ENCODE measurements around the gene PCBP3. TPM values are rescaled to one million over a fixed set of nuclear protein-coding genes. Genes with fewer than 3 reads are reported as not detected.

The PCBP3 gene
- total RNA-seq, 2 donors from 2014 or later, result 2.3 to 2.5 TPM

DNA sequence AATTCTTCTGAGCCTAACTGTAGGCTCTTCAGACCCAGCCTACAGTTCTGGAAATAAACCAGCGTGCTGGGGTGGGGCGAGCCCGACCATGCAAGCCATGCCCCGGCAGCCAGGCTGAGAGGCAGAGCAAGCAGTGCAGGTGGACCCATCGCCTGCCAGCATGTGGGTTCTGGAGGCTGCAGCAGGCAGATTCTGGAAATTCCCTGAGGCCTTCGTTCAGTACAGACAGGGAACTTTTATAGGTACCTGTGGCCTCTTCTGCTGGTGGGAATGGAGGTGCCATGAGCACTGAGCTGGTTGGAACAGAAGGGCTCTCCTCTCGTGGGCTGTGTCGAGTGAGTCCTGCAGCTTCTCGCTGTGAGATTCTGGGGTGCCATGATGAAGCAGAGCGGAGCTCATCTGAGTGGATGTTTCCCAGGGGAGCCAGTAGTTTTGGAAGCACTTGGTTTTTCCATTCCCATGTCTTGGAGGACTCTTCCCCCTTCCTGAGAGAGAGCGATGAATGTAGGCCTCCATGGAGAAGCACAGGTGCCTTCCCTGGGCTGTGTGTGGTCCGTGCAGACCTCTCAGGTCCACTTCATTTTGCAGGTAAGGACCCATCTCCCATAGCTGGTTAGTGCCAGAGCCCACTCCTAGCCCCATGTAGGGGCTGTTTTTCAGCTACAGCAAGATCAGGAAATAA, 94.1 kb downstream of the PCBP3 start:
- intact Hi-C loops (cut with DNase I, micrococcal nuclease), result no loop called here
- DNase-seq (no peak), ATAC-seq (no peak)

- intact Hi-C loops (cut with DNase I, micrococcal nuclease), result no loop called here
- DNase-seq, result no peak
Observed at GRCh38 chr21:45739218-45740087, 95.9 kb downstream of the PCBP3 start.

GRCh38 chr21:45740088-45740440, 96.5 kb downstream of the PCBP3 start:
- no peak for ATAC-seq
- no peak for DNase-seq
- intact Hi-C loops (cut with DNase I, micrococcal nuclease), result no loop called here

More at GRCh38 chr21:45739218-45740087, 95.9 kb downstream of the PCBP3 start:
- ATAC-seq, result no peak

GRCh38 chr21:45740491-45741357, 97.2 kb downstream of the PCBP3 start:
- DNase-seq (no peak), ATAC-seq (no peak)
- intact Hi-C loops (cut with DNase I, micrococcal nuclease), result no loop called here

- ATAC-seq (no peak), DNase-seq (no peak)
- intact Hi-C loops (cut with DNase I, micrococcal nuclease), result no loop called here
Observed at GRCh38 chr21:45741691-45742090, 98.2 kb downstream of the PCBP3 start.

DNA sequence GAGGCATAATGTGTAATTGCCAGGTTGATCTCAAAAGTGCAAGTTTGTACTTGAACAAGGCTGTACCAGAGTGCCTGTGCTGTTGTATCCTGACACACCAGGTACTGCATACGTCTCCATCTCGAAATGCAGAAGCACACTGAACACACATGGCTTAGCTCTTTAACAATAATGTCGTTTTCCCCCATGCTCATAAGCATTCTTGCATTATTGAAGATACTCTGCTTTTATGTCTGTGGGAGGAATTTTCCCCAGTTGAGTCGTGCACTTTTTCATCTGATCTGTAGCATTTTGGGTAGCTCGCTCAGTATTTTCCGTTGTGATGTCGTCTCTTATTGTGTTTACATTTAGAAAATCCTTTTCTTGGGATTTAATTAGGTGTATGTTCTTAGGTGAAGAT, 98.7 kb downstream of the PCBP3 start:
- DNase-seq (no peak), ATAC-seq (no peak)
- intact Hi-C loops (cut with DNase I, micrococcal nuclease), result no loop called here

DNA sequence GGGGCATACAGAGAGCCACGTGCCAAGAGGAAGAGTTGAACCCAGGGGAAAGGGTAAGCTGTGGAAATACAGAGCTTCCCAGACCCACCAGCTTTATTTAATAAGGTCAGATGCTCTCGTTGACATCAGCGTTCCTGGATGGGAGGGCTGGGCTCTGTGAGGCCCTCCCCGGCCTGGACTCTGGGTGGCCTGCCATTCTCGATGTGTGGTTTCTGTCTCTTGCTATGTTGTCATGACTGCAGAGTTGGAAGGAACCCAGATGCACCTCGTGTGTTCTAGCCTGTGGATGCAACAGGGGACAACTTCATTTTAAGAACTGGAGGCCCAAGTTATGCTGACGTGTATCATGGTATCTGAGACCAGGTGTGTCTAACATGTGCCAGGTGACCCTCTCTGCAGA, 101.7 kb downstream of the PCBP3 start:
- ATAC-seq (no peak), DNase-seq (no peak)
- intact Hi-C loops (cut with DNase I, micrococcal nuclease), result no loop called here

DNA sequence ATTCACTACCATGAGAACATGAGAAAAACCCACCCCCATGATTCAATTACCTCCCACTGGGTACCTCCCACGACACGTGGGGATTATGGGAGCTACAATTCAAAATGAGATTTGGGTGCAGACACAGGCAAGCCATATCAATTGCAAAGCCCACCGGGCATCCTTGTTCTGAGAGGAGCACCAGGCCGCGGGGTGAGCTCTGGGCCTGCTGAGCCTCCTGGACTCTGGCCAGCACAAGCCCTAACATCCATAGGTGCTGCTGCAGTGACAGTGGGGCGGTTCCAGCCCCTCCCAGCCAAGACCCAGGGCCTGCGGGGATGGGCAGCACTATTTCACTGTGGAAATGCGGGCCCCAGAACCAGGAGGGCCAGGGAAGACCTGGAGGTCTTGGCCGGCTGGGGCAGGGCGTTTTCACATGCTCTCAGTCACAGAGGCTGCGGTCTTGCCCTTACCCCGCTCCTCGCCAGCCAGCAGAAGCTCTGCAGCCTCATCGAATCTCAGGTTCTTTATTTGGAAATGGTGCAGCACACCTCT, 103.8 kb downstream of the PCBP3 start:
- ATAC-seq (no peak), DNase-seq (no peak)
- intact Hi-C loops (cut with DNase I, micrococcal nuclease), result no loop called here

DNA sequence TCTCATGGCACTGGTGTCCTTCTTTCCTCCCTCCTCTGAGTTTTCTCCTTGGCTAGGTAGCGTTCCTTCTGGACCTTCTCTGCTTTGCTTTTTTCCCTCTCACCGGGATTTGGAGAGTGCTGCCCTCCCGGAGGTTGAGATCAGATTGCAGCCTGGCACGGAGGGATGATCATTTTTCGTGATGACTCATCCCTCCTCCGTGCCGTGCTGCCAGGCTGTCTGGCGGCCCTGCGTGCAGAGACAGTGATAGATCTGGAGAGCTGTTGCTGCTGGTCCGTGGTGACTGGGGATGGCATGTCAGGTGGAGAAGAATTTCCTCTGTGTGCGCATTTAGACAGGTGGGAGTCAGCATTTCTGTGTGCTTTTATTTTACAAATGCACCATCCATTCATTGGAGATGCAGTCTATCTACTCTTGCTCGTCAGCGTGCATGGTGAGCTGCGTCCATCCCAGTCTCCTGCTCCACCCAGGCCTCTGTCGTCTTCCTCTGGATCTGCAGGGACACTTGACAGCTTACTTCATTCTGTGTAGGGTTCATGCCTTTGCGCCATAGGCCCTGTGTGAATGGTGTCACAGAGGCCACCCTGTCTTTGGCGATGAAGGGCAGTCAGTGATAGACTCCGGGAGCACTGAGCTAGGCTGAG, 104.4 kb downstream of the PCBP3 start:
- no peak for ATAC-seq
- intact Hi-C loops (cut with DNase I, micrococcal nuclease), result no loop called here
- DNase-seq, result no peak

DNA sequence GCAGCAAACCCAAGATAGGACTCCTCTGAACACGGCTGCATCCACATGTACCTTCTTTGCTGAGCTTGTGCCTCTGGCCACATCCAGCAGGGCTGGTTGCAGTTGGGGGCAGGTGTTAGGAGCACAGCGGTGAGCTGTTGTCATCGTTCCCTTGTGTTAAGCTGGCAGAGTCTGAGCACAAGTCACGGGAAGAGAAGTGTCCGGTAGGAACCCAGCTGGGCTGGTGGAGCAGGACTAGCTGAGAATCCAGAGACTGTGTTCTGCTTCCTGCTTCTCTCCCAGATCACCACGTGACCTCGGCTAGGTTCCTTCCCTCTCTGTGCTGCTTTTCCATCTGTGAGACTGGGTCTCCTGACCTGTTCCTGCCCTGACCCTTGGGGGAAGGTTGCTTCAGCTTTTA, 105.1 kb downstream of the PCBP3 start:
- DNase-seq (no peak), ATAC-seq (no peak)
- intact Hi-C loops (cut with DNase I, micrococcal nuclease), result no loop called here

DNA sequence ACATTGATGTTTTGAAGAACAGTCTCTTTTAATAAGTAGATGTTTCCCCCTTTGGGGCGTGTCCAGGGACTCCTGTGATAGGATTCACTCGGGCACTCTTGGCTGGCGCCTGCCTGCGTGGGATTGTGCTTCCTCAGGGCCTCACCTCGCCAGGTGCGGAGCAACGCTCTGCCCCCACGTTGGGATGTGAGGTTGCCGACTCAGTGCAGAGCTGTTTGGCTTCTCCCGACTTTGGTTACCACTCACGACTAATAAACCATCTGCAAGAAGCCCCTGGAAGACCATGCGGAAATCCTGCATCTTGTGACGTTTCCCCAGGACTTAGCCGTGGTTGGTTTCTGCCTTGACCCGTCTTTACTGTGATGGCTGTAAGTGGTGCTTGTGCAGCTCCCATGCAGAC, 106.4 kb downstream of the PCBP3 start:
- no peak for ATAC-seq
- DNase-seq, result no peak
- intact Hi-C loops (cut with DNase I, micrococcal nuclease), result no loop called here

- intact Hi-C loops (cut with DNase I, micrococcal nuclease), result no loop called here
- no peak for ATAC-seq
- no peak for DNase-seq
Observed at GRCh38 chr21:45750936-45751335, 107.4 kb downstream of the PCBP3 start.

DNA sequence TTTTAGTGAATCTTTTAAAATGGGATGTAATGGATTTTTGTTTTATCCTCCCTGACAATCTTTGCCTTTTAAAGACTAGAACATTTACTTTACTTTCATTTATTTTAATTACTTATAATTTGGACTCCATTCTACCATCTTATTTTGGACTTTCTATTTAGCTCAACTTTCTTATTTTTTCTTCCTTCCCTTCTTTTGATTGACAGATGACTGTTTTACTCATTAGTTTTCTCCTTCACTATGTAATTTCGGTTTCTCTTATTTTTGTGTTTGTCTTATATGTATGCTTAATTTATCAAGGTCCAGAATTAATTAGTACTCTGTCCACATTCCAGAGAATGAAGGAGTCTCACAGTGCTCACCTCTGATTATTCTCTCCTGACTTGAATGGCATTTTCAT, 109.9 kb downstream of the PCBP3 start:
- ATAC-seq (no peak), DNase-seq (no peak)
- intact Hi-C loops (cut with DNase I, micrococcal nuclease), result no loop called here

GRCh38 chr21:45756029-45756428, 112.5 kb downstream of the PCBP3 start:
- intact Hi-C loops (cut with DNase I, micrococcal nuclease), result no loop called here
- DNase-seq (no peak), ATAC-seq (no peak)

GRCh38 chr21:45756669-45757068, 113.1 kb downstream of the PCBP3 start:
- ATAC-seq (no peak), DNase-seq (no peak)
- intact Hi-C loops (cut with DNase I, micrococcal nuclease), result no loop called here

DNA sequence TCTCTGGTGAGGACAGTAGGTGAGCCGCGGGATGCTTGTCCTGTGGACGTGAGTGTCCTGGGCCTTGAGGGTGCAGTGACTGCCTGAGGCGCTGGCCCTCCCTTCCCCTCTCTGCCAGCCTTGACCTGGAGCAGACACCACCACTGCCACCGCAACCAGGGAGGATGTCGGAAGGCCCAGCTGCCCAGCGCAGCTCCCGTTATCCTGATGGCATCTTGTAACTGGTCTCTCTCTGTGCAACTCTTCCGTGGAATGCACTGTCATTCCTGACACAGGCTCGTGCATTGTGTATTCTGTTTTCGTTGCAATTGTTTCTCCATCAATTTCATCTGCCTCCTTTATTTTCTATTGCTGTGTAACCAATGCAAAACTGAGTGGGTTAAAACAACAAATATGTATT, 118.2 kb downstream of the PCBP3 start:
- ATAC-seq (no peak), DNase-seq (no peak)
- intact Hi-C loops (cut with DNase I, micrococcal nuclease), result no loop called here

DNA sequence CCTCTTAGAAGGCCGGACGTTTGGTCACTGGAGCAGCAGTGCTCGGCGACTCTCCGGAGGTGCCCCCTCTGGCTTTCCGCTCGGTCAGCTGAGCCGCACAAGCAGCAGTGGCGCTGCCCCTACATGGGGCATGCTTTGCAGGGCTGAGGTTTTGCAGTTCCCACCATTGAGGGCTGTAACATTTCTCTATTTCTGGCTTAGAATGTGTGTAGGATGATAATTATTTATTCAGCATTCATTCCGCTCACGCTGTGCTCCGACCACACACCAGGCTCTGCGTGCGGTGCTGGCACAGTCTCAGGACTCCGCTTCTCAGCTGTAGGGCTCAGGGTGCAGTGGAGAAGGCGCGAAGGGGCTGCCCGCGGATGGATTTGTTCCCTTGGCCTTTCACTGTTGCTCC, 119.5 kb downstream of the PCBP3 start:
- DNase-seq (no peak), ATAC-seq (no peak)
- intact Hi-C loops (cut with DNase I, micrococcal nuclease), result no loop called here

- no peak for ATAC-seq
- no peak for DNase-seq
- intact Hi-C loops (cut with DNase I, micrococcal nuclease), result no loop called here
Observed at GRCh38 chr21:45763506-45763905, 120.0 kb downstream of the PCBP3 start.

- no peak for ATAC-seq
- intact Hi-C loops (cut with DNase I, micrococcal nuclease), result no loop called here
Observed at GRCh38 chr21:45764792-45765191, 121.3 kb downstream of the PCBP3 start.

More at GRCh38 chr21:45764792-45765191, 121.3 kb downstream of the PCBP3 start:
- DNase-seq, result no peak
